GM04504 (cell line): Measurements from ENCODE around the gene C6orf15.

Experiments
- DNase-seq: peaks from one replicate; pipeline ENCODE4 v3.0.0-alpha.2; 2012; ENCODE audit warnings: low read depth

The C6orf15 gene

GRCh38 chr6:31112478-31112877, at the start of gene C6orf15:
TSS of gene C6orf15 (minus strand) at chr6:31112575. CDS start at chr6:31112555, 20 bp downstream.
- no peak for DNase-seq

GRCh38 chr6:31161216-31162126, 49.1 kb upstream of the C6orf15 start:
- no peak for DNase-seq

GRCh38 chr6:31158863-31159855, 46.8 kb upstream of the C6orf15 start:
- DNase-seq: no peak

GRCh38 chr6:31158140-31158862, 45.9 kb upstream of the C6orf15 start, which contains the start of gene TCF19:
TSS of gene TCF19 (plus strand) at chr6:31158589. CDS start at chr6:31159470, 881 bp downstream.
- DNase-seq: peak; percentile 99

- DNase-seq: no peak
Observed at GRCh38 chr6:31157513-31158139, 45.3 kb upstream of the C6orf15 start, which contains the start of gene CCHCR1. TSS of gene CCHCR1 (minus strand) at chr6:31157802. CDS start at chr6:31157600, 202 bp downstream.

- no peak for DNase-seq
Observed at GRCh38 chr6:31156641-31157040, 44.3 kb upstream of the C6orf15 start.

GRCh38 chr6:31154436-31154835, 42.1 kb upstream of the C6orf15 start:
- DNase-seq: no peak

GRCh38 chr6:31152781-31153180, 40.4 kb upstream of the C6orf15 start:
- DNase-seq: no peak

GRCh38 chr6:31149827-31150447, 37.6 kb upstream of the C6orf15 start:
- no peak for DNase-seq

- DNase-seq: no peak
Observed at GRCh38 chr6:31145386-31145785, 33.0 kb upstream of the C6orf15 start.

GRCh38 chr6:31144970-31145340, 32.6 kb upstream of the C6orf15 start:
- DNase-seq: no peak

- no peak for DNase-seq
Observed at GRCh38 chr6:31144296-31144969, 32.1 kb upstream of the C6orf15 start.

- DNase-seq: peak; percentile 58
Observed at GRCh38 chr6:31143148-31143547, 30.8 kb upstream of the C6orf15 start.

- DNase-seq: no peak
Observed at GRCh38 chr6:31142361-31142761, 30.0 kb upstream of the C6orf15 start.

- DNase-seq: no peak
Observed at GRCh38 chr6:31140643-31141042, 28.3 kb upstream of the C6orf15 start.

- DNase-seq: no peak
Observed at GRCh38 chr6:31139599-31139998, 27.2 kb upstream of the C6orf15 start.

GRCh38 chr6:31138982-31139381, 26.6 kb upstream of the C6orf15 start, which contains the start of gene PSORS1C2:
TSS of gene PSORS1C2 (minus strand) at chr6:31139066. CDS start at chr6:31139026, 40 bp downstream.
- no peak for DNase-seq

GRCh38 chr6:31135710-31136109, 23.3 kb upstream of the C6orf15 start:
- no peak for DNase-seq

GRCh38 chr6:31132806-31133205, 20.4 kb upstream of the C6orf15 start:
- no peak for DNase-seq

GRCh38 chr6:31131595-31131994, 19.2 kb upstream of the C6orf15 start:
- no peak for DNase-seq
